ENCODE results near the gene PLEKHG3.

PLEKHG3 gene

GRCh38 chr14:64728856-64729255, 24.6 kb downstream of the PLEKHG3 start:
- no peak for DNase-seq

- DNase-seq, result no peak
Observed at GRCh38 chr14:64729386-64730060, 25.3 kb downstream of the PLEKHG3 start.

- DNase-seq, result no peak
Observed at GRCh38 chr14:64730061-64730440, 25.8 kb downstream of the PLEKHG3 start.

GRCh38 chr14:64730681-64731080, 26.5 kb downstream of the PLEKHG3 start:
- DNase-seq, result no peak

- no peak for DNase-seq
Observed at GRCh38 chr14:64731141-64731581, 26.9 kb downstream of the PLEKHG3 start.

- no peak for DNase-seq
Observed at GRCh38 chr14:64732066-64732465, 27.8 kb downstream of the PLEKHG3 start.

GRCh38 chr14:64732536-64733120, 28.4 kb downstream of the PLEKHG3 start:
- no peak for DNase-seq

- DNase-seq, result no peak
Observed at GRCh38 chr14:64733321-64733720, 29.1 kb downstream of the PLEKHG3 start.

- no peak for DNase-seq
Observed at GRCh38 chr14:64733899-64734298, 29.7 kb downstream of the PLEKHG3 start.

- DNase-seq, result no peak
Observed at GRCh38 chr14:64734990-64735389, 30.8 kb downstream of the PLEKHG3 start.

GRCh38 chr14:64736271-64737169, 32.3 kb downstream of the PLEKHG3 start:
- DNase-seq, result no peak

- DNase-seq, result no peak
Observed at GRCh38 chr14:64737391-64738280, 33.4 kb downstream of the PLEKHG3 start.

GRCh38 chr14:64738281-64738804, 34.1 kb downstream of the PLEKHG3 start:
- DNase-seq, result no peak

- DNase-seq, result no peak
Observed at GRCh38 chr14:64741200-64741599, 37.0 kb downstream of the PLEKHG3 start.

GRCh38 chr14:64741961-64742360, 37.7 kb downstream of the PLEKHG3 start:
- no peak for DNase-seq

GRCh38 chr14:64743061-64743460, 38.8 kb downstream of the PLEKHG3 start:
- no peak for DNase-seq

GRCh38 chr14:64745511-64746091, 41.4 kb downstream of the PLEKHG3 start:
- DNase-seq, result no peak

GRCh38 chr14:64746298-64747250, 42.4 kb downstream of the PLEKHG3 start:
- no peak for DNase-seq

- DNase-seq, result no peak
Observed at GRCh38 chr14:64747327-64747726, 43.1 kb downstream of the PLEKHG3 start.

- DNase-seq, result no peak
Observed at GRCh38 chr14:64748521-64748920, 44.3 kb downstream of the PLEKHG3 start.
